Progenitor cell of endocrine pancreas (in vitro differentiated cells): ENCODE measurements around the gene TM7SF2. TPM values are rescaled to one million over a fixed set of nuclear protein-coding genes. Genes with fewer than 3 reads are reported as not detected.

Experiments used
- DNase-seq: peaks from one replicate; pipeline ENCODE4 v3.0.0; 2021; ENCODE audit warnings: low spot score; ENCODE audit not compliant: unreplicated experiment
- H3K27ac Mint-ChIP-seq: 2 replicates; pipeline ENCODE4 v1.8.0; 2021; ENCODE audit warnings: mild to moderate bottlenecking, moderate library complexity, mixed read lengths
- H3K27me3 Mint-ChIP-seq: 2 replicates; pipeline ENCODE4 v1.8.0; 2021; ENCODE audit warnings: mixed read lengths
- H3K36me3 Mint-ChIP-seq: 2 replicates; pipeline ENCODE4 v1.8.0; 2022; ENCODE audit warnings: mixed read lengths; ENCODE audit not compliant: insufficient read depth
- H3K4me1 Mint-ChIP-seq: 2 replicates; pipeline ENCODE4 v1.8.0; 2021; ENCODE audit warnings: low read depth, mixed read lengths
- H3K4me3 Mint-ChIP-seq: 2 replicates; pipeline ENCODE4 v1.8.0; 2021; ENCODE audit warnings: low read depth, mild to moderate bottlenecking, moderate library complexity, mixed read lengths
- H3K9me3 Mint-ChIP-seq: 2 replicates; pipeline ENCODE4 v1.8.0; 2021; ENCODE audit warnings: low read depth, mixed read lengths
- total RNA-seq: library from RNA; stranded (reverse); gene quantifications from 2 replicates; pipeline ENCODE4 v1.2.1, GENCODE V29; 2021
- TF ChIP-seq, protein P1 (sequence below): fragments of 200-600 bp; sonication (generic); IDR thresholded peaks from one replicate; pipeline ENCODE4 v1.5.0; 2021; ENCODE audit warnings: antibody characterized with exemption, mild to moderate bottlenecking; ENCODE audit not compliant: unreplicated experiment

The TM7SF2 gene
- total RNA-seq, 1 donor from 2014 or later, result 124 TPM

DNA sequence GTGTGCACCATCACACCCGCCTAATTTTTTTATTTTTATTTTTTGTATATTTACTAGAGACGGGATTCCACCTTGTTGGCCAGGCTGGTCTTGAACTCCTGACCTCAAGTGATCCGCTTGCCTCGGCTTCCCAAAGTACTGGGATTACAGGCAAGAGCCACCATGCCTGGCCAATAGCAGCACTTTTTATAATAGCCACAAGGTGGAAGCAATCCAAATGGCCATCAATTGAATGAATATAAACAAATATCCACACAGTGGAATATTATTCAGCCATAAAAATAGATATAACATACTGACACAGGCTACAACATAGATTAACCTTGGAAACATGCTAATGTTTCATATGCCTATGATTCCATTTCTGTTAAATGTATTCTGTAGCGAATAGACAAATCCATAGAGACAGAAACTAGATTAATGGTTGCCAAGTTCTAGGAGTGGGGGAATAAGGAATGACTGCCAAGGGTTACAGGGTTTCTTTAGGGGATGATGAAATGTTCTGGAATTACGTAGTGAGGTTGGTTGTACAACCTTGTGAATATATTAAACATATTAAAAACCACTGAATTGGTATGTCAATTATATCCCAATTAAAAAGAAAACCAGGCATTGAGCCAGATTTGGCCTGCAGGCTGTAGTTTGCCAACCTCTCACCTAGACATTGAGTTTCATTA lies 10.9 kb upstream of the TM7SF2 start:
- H3K9me3 Mint-ChIP-seq, result no peaks in the 10 kb centered on the region
- peaks cover 3% of the 10 kb centered on the region for H3K4me1 Mint-ChIP-seq
- DNase-seq, result no peak
- H3K36me3 Mint-ChIP-seq, result peaks cover 4% of the 10 kb centered on the region
- no peak overlapping the region for H3K27ac Mint-ChIP-seq
- TF ChIP-seq, protein P1, sequence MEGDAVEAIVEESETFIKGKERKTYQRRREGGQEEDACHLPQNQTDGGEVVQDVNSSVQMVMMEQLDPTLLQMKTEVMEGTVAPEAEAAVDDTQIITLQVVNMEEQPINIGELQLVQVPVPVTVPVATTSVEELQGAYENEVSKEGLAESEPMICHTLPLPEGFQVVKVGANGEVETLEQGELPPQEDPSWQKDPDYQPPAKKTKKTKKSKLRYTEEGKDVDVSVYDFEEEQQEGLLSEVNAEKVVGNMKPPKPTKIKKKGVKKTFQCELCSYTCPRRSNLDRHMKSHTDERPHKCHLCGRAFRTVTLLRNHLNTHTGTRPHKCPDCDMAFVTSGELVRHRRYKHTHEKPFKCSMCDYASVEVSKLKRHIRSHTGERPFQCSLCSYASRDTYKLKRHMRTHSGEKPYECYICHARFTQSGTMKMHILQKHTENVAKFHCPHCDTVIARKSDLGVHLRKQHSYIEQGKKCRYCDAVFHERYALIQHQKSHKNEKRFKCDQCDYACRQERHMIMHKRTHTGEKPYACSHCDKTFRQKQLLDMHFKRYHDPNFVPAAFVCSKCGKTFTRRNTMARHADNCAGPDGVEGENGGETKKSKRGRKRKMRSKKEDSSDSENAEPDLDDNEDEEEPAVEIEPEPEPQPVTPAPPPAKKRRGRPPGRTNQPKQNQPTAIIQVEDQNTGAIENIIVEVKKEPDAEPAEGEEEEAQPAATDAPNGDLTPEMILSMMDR, result peak; percentile 24
- H3K27me3 Mint-ChIP-seq, result no peaks in the 10 kb centered on the region
- H3K4me3 Mint-ChIP-seq, result no peak overlapping the region

DNA sequence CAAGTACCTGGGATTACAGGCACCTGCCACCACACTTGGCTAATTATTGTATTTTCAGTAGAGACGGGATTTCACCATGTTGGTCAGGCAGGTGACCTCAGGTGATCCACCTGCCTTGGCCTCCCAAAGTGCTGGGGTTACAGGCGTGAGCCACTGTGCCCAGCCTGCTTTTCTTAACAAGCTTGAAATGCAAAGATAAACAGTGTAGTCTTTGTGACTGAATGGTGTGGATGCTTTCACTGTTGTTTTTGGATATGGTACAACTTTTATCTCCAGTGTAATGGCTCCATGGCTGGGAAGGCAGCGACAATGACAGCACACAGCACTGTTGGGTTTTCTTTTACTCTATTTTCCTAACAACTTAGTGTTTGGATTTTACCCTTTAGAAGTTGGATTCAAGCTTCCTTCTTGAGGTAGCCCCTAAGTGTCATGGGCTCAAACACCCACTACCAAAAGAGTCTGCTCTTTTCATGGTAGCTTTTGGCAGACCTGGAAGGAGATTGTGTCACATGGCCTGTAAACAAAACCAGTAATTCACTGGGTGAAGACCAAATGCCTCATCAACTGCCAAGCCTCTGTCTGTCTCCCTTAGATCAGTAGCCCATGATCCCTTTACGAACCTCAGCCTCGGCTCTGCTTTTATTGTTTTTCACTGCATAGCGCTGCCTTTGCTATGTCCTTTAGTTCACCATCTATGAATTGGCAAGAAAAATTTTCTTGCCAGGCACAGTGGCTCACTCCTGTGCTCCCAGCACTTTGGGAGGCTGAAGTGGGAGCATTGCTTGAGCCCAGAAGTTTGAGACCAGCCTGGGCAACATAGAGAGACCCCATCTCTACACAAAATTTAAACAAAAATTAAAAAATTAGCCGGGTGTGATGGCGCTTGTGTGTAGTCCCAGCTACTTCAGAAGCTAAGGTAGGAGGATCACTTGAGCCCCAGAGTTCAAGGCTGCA lies 9.3 kb upstream of the TM7SF2 start:
- no peak overlapping the region for H3K4me3 Mint-ChIP-seq
- peaks cover 4% of the 10 kb centered on the region for H3K36me3 Mint-ChIP-seq

DNA sequence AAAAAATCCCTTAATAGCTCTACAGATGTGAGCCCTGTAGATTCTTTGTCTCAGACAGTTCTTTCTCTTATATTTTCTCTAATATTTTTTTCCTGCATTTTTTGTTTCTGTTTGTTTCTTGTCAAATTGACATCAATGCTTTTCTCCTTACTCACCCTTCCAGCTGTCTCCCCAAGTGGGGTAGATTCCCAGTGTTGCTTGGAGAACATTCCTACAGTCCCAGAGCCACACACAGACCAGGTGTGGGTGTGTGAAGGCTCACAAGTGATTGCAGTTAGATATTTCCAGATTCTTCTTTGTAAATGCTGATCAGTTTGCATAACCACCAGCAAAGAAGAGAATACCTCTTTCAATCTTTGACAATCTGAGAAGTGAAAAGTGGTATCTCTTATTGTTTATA lies 8.2 kb upstream of the TM7SF2 start:
- DNase-seq, result no peak
- TF ChIP-seq, protein P1, result no peak
- no peak overlapping the region for H3K27ac Mint-ChIP-seq
- no peaks in the 10 kb centered on the region for H3K9me3 Mint-ChIP-seq
- H3K4me3 Mint-ChIP-seq, result no peak overlapping the region
- peaks cover 4% of the 10 kb centered on the region for H3K36me3 Mint-ChIP-seq
- H3K4me1 Mint-ChIP-seq, result no peaks in the 10 kb centered on the region
- no peaks in the 10 kb centered on the region for H3K27me3 Mint-ChIP-seq

More for the DNA sequence above, 9.3 kb upstream of the TM7SF2 start:
- no peak overlapping the region for H3K27ac Mint-ChIP-seq
- DNase-seq, result no peak
- no peaks in the 10 kb centered on the region for H3K27me3 Mint-ChIP-seq
- no peaks in the 10 kb centered on the region for H3K9me3 Mint-ChIP-seq
- no peaks in the 10 kb centered on the region for H3K4me1 Mint-ChIP-seq
- TF ChIP-seq, protein P1, result no peak

DNA sequence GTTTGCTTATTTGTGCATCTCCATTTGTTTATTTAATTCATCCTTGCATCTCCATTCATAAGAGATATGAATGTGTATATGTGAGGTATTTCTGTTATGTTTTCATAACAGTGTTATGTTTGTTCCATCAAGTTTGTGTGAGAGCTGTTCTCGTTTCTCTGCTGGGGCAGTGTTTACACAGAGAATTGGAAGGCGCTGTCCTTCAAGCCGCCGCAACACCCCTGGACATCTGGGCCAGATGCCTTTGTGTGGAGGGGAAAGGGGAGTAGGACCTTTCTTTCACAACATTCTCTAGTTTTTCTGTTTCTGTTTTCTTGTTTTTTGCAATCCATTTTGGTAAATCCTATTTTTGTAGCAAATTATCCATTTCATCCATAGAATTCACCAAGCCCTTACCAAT lies 7.0 kb upstream of the TM7SF2 start:
- Mint-ChIP-seq H3K9me3 (no peaks in the 10 kb centered on the region), H3K27me3 (no peaks in the 10 kb centered on the region), H3K4me3 (no peak overlapping the region), H3K27ac (no peak overlapping the region), H3K4me1 (no peaks in the 10 kb centered on the region), H3K36me3 (peaks cover 2% of the 10 kb centered on the region)
- TF ChIP-seq, protein P1, result no peak
- no peak for DNase-seq

DNA sequence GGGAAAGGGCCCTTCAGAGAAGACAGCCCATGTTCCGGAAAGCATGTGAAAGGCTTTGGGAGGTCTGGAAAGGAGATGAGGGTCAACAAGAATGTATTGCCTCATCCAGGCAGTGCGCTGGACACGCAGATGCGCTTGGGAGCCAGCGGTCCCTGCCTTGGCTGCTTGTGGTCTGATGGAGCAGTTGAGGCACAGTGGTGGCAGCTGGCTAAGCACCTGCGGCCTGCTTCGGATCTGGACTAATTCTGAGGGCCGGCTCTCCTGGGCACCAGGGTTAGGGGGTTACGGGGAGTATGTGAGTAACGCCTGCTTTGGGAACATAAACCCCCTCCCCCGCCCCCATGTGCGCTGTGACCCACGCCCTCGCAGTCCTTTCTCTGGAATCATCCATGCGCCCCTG lies 4.6 kb upstream of the TM7SF2 start:
- Mint-ChIP-seq H3K9me3 (no peaks in the 10 kb centered on the region), H3K4me3 (no peak overlapping the region), H3K27ac (no peak overlapping the region), H3K4me1 (peaks cover 1% of the 10 kb centered on the region), H3K27me3 (no peaks in the 10 kb centered on the region), H3K36me3 (peaks cover 2% of the 10 kb centered on the region)
- no peak for DNase-seq
- TF ChIP-seq, protein P1, result no peak
